HG03280 (cell line): ENCODE results near the gene ACAN.

Experiments
- ATAC-seq: cut with Tn5 transposase; IDR thresholded peaks from one replicate; pipeline ENCODE4 v1.9.1; 2021; ENCODE audit warnings: mild to moderate bottlenecking, moderate library complexity; ENCODE audit not compliant: unreplicated experiment

Gene ACAN

DNA sequence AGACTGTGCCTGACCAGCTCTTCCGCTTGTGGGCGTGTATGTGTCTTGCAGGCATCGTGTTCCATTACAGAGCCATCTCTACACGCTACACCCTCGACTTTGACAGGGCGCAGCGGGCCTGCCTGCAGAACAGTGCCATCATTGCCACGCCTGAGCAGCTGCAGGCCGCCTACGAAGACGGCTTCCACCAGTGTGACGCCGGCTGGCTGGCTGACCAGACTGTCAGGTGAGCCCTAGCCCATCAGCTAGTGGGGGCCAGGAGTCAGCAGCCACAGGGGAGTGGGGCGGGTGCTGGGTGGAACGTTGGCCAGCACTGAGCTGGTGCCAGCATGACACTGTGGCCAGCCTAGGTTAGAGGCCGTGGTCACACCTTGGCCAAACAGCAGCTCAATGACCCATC, 36.7 kb downstream of the ACAN start:
- ATAC-seq, result no peak

DNA sequence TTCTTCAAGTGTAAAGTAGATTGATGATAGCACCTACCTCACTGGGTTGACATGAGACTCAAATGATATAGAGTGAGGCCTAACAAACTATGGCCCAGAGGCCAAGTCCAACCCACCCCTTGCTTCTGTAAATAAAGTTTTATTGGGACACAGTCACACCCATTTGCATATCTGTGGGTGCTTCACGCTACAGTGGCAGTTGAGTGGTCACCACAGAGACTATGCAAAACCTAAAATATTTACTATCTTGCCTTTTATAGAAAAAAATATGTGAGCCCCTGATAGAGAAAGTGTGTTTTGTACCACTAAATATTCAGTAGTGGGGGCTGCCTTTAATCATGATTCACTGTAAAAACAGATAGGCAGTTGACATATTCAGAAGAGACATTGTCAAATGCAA, 38.0 kb downstream of the ACAN start:
- no peak for ATAC-seq

DNA sequence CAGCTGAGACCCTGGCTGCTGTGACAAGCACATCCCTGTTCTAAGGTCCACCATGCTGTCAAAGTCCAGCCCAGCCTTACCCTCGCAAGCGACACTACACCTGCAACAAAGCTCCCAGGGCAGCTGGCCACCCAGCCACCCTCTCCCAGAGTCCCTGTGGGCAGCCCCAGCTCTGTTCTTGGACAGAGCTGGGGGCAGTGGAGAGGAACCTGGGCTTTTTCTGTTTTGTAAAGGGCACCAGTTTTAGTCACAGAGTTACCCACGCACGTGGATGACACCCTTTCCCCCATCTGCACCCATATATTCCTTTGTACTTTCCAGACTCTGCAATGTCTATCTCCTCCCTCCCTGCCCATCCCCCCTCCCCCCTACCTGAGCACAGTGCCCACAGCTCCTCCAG, 38.9 kb downstream of the ACAN start:
- ATAC-seq, result no peak

DNA sequence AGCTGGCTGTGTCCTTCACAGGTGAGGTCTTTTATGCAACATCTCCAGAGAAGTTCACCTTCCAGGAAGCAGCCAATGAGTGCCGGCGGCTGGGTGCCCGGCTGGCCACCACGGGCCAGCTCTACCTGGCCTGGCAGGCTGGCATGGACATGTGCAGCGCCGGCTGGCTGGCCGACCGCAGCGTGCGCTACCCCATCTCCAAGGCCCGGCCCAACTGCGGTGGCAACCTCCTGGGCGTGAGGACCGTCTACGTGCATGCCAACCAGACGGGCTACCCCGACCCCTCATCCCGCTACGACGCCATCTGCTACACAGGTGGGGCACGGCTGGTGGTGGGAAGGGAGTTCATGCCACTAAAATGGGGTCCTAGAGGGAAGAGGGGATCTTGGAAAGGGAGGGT, 40.1 kb downstream of the ACAN start:
- no peak for ATAC-seq

DNA sequence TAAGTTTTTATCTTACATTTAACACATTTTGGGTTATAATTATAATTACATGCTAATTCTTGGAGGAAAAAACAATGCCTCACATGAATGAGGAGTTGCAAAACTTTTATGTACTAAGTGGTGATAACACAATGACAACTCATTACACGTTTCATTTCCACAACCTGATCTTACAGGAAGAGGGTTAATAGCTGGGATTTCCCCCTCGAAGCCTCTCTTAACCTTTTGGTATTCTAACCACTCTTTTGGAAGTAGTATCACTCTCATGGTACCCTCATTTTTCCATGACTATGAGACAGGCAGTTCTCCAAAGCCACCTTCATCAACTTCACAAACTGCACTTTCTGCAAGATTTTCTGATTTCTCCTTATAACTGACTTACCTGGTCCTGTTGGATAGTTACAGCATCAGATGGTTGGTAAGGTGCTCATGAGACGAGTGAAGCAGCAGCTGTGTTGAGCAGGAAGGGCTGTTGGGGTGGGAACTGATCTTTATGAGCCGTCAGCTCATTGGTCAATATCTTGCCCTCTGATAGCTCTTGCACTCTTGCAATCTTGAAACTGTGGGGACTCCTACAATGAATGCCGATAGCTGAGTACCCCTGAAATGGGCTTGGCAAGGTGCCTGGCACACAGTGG, 41.6 kb downstream of the ACAN start:
- no peak for ATAC-seq

DNA sequence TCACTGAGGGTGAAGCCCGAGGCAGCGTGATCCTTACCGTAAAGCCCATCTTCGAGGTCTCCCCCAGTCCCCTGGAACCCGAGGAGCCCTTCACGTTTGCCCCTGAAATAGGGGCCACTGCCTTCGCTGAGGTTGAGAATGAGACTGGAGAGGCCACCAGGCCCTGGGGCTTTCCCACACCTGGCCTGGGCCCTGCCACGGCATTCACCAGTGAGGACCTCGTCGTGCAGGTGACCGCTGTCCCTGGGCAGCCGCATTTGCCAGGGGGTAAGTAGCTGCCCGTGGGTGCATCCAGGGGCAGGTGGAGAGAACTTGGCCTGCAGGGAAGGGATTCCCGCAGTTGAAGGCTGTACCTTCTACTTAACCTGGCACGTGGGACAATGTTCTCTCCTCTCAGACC, 42.4 kb downstream of the ACAN start:
- no peak for ATAC-seq

DNA sequence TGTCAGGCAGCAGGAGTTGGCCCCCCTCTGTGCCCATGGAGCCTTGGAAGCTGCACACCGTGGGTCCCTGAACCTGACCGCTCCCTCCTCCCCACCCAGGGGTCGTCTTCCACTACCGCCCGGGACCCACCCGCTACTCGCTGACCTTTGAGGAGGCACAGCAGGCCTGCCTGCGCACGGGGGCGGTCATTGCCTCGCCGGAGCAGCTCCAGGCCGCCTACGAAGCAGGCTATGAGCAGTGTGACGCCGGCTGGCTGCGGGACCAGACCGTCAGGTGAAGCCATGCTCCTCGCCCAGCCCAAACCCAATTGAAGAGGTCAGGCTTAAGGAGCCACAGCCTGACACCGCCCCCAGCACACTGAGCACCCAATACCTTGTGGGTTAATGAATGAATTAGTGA, 43.9 kb downstream of the ACAN start:
- no peak for ATAC-seq

DNA sequence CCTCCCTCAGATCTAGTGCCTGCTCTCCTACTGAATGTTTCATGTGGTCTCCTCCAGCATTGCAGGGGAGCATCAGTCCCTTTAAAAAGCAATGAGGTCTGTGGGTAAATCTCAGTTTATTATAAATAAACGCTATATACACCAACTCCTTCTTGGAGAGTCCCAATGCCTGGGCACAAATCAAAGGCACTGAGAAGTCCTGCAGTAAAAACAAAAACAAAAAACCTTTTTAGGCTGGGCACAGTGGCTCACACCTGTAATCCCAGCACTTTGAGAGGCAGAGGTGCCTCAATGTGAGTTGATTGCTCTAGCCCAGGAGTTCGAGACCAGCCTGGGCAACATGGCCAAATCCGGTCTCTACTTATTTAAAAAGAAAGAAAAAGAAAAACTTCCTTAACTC, 45.0 kb downstream of the ACAN start:
- no peak for ATAC-seq

DNA sequence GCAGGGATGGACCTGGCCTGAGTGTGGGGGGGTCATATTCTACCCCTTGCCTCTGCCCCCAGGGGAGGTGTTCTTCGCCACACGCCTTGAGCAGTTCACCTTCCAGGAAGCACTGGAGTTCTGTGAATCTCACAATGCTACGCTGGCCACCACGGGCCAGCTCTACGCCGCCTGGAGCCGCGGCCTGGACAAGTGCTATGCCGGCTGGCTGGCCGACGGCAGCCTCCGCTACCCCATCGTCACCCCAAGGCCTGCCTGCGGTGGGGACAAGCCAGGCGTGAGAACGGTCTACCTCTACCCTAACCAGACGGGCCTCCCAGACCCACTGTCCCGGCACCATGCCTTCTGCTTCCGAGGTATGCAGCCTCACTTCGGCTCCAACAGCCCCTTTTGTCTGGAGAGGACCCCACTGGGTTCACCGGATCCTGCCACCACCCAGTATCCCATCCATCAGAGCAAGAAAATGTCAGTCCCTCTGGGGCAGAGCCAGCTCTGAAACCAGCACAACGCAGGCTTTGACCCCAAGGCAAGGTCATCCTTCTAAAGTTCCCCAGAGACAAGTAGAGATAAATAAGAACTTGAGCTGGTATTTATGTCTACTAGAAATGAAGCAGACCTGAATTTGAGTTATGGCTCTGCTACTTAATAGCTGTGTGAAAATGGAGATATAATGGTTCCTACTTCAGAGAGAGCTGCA, 46.3 kb downstream of the ACAN start:
- no peak for ATAC-seq

DNA sequence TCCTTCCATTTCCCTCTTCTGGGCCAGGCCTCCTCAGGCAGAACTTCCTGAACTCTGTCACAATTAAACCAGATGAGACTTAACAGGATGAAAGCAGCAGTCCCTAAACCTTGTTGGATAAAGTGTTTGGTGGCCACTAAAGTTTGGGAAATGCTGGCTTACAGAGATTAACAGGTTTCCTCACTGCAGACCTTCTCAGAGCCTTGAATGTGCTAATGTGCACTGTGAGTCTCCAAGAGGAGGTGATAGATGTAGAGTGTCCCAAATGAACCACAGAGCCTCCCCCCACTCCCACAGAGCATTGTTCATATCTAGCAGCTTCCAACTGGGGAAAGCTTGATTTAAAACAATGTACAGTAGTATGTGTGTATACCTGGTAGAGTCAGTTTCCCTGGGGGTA, 49.2 kb downstream of the ACAN start:
- ATAC-seq, result no peak

DNA sequence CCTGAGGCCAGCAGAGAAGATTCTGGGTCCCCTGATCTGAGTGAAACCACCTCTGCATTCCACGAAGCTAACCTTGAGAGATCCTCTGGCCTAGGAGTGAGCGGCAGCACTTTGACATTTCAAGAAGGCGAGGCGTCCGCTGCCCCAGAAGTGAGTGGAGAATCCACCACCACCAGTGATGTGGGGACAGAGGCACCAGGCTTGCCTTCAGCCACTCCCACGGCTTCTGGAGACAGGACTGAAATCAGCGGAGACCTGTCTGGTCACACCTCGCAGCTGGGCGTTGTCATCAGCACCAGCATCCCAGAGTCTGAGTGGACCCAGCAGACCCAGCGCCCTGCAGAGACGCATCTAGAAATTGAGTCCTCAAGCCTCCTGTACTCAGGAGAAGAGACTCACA, 55.7 kb downstream of the ACAN start:
- ATAC-seq, result no peak

DNA sequence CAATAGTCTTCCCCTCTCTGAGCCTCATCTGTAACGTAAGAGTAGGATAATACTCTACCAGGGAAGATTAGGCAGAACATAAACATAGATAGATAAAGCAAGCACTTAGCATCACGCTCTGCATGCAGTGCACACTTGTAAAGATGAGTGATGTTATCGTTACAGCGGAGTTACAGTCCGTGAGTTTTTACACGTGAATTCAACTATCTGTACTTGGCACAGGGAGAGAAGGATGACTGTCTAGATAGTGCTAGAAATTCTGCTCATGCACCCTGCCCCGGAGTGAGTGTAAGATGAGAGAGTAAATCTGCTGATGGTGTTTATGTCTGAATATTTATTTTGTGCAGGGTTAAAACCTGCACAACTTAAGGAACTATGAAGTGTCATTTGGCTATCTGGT, 56.3 kb downstream of the ACAN start:
- ATAC-seq, result no peak

DNA sequence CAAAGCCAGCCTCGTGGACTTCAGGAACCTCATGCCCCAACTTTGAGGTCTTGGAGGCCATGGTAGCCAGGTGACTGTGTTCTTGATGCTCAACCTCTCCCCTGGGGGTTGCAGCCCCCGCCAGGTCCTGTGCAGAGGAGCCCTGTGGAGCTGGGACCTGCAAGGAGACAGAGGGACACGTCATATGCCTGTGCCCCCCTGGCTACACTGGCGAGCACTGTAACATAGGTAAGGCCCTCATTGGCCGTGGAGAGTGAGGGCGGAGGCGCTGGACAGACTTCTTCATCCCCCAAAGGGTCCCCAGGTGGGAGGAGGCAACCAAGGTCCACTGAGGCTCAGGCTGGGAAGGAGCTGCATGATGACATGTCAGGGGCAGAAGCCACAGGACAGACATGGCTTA, 57.0 kb downstream of the ACAN start:
- no peak for ATAC-seq

DNA sequence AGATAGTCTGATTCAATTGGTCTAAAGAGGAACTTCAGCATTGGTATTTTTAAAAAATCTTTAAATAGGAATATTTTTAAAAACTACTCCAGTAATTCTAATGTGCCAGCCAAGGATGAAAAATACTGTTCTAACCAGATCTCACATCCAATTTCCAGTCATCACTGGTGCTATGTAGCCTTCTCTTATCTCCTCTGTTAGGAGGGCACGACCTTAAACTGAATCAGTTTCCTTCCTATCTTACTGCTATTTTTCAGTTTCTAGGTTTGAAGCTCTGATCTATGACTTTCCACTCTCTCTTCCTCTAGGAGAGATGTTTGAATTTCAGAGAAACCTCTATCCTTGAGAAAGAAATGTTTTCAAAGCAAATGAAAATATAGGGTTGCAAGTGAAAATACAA, 60.2 kb downstream of the ACAN start:
- no peak for ATAC-seq

DNA sequence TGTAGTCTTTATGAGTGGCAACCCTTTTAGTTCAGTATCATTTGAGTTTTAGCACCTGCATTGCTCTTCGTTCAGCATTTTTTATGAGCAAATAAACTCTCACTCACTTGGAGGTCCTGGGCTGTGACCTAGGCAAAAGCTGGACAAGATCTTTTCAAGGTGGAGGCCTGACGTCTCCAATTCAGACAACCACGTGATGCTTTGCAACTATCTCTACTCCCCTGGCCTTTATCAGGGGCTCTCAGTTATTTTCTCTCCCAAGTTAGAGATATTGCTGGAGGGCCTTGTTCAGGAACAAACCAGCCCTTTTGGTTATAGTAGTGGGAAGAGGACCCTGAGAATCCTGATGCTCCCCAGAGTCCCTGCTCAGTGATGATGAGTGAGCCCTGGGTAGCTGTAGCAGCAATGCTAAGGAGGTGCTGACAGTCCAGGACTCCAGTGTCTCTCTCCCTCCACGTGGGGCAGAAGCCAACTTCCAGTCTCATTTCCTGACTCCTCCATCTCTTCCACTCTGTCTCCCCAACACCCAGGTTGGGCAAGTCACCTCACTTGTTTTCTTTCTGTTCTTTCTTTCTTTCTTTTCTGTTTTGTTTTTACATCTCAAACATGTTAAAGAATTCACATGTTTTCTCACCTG, 61.7 kb downstream of the ACAN start:
- ATAC-seq, result no peak

DNA sequence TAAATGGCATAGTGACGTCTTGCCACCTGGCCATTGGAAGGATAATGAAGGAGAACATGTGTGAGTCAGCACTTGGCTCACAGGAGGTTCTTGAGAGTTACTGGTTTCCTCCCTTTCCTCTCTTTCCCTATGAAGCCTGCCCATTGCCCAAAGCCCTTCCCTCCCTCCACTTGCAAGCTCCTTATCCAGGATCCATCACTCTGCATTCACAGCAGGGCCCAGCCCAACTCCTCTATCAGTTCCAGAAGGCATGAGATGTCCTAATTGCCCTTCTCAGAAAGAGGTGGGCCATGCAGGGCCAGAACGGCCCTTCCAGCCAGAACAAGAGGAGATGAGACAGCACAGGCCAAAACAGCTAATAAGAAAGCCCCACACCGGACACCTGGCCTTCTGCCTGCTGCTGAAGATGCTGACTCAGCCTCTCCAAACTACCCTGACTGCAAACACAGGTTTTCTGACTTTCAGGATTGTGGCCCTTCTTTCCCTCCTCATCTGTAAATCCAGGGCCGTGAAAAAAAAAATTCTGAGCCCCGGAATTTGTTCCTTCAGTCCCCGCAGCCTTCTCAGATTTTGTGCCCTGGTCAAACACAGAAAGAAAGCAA, 62.4 kb downstream of the ACAN start:
- ATAC-seq, result no peak

DNA sequence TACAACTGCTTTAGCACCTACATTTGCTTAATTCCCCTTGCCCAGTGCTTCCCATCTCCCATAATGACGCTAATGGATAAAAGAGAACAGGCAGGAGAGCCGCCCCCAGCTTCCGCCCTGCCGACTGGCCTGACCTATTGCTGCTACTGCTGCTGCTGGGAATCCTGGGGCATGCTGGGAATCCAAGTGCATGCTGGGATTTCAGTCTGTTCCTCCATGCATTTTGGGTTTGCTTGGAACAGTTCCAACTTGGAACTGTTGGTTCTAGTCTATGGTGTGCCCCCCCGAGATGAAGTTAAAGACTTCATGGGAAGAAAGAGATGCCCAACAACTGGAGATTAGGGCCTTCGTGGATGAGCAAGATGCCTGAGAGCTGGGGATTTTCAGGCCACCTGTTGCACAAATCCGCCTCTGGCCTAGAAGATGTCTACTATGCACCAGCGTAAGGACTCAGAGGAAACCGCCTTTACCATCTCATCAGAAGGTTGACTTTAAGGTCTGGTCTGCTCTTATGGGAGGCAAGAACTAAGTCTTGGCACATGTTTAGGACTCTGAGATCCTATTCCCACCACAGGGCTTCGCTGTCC, 63.2 kb downstream of the ACAN start:
- ATAC-seq, result no peak

DNA sequence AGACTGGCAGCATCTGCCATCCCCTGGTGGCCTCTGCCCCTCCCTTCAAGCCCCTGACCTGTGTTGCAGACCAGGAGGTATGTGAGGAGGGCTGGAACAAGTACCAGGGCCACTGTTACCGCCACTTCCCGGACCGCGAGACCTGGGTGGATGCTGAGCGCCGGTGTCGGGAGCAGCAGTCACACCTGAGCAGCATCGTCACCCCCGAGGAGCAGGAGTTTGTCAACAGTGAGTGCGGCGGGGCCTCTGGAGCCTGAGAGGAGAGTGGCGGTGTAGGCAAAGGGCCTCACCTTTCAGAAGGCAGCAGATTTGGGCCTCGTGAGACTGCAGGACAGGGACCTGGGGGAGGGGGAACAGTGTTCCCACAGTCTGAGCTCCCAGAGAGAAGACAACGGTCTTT, 68.1 kb downstream of the ACAN start:
- no peak for ATAC-seq

DNA sequence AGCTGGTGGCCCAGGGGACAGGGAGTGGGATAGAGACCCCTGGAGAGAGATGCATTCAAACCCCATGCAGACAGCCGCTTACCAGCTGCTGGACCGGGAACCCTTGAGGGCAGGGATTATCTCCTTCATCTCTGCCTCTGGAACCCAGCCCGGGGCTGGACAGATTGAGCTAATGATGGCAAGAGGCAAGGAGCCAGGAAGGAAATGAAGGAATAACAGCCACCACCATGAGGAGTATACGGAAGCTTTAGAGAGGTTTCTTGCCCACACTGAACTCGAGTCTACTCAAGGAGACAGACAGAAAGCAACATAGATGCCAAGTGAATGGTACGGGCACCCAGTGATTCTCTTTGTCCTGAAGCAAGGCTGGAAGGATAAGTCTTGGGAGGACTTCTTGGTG, 68.9 kb downstream of the ACAN start:
- ATAC-seq, result no peak

DNA sequence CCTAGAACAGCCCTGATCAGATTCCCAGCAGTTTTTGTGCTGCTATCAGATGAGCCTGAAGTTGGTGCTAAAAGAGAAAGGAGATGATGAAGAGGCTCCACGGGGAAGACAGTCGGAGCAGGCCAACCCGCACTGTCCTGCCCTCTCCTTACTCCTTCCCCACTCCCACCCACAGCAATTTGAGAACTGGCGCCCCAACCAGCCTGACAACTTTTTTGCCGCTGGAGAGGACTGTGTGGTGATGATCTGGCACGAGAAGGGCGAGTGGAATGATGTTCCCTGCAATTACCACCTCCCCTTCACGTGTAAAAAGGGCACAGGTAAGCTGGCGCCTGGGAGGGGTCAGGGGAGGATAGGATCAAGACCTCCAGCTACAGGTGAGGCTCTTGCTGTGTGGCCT, 69.5 kb downstream of the ACAN start:
- ATAC-seq, result no peak

DNA sequence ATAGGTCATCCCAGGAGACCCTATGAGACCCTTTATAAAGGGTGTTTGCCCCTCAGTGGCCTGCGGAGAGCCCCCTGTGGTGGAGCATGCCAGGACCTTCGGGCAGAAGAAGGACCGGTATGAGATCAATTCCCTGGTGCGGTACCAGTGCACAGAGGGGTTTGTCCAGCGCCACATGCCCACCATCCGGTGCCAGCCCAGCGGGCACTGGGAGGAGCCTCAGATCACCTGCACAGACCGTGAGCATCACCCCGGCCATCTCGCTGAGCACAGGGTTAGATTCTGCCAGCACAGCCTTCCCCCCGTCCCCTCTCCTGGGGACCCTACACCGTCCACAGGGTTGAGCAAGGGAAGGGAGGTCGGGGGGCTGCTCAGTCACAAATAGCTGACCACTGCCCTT, 70.5 kb downstream of the ACAN start:
- no peak for ATAC-seq

DNA sequence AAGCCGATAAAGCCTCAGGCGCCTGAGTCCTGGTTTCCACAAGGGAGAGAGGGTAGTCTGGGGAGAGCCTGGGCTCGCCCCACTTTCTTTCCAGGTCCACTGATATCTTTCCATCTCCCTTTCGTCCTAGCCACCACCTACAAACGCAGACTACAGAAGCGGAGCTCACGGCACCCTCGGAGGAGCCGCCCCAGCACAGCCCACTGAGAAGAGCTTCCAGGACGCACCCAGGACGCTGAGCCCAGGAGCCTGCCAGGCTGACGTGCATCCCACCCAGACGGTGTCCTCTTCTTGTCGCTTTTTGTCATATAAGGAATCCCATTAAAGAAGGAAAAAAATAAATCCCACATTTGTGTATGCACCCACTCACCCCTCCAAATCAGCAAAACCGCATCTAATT, 71.0 kb downstream of the ACAN start:
- no peak for ATAC-seq
